Stomach (tissue), 9 donors: Measurements from ENCODE around the gene CCDC174. TPM values are rescaled to one million over a fixed set of nuclear protein-coding genes. Genes with fewer than 3 reads are reported as not detected.

Experiments used
- DNase-seq, 2 donors: peaks; one replicate each; pipeline versions ENCODE4 v3.0.0 to v3.0.0-alpha.2; 2013 to 2019
- H3K27ac ChIP-seq, 5 donors: fragments of 200-600 bp in 4 of 5; sonication (generic) in 4 of 5; one replicate each; pipeline ENCODE4 v1.5.1; 2013 to 2019; ENCODE audit warnings: mild to moderate bottlenecking in 1 of 5, moderate library complexity in 1 of 5
- H3K27me3 ChIP-seq, 3 donors: fragments of 200-600 bp; sonication (generic); one replicate each; pipeline ENCODE4 v1.5.1; 2017 to 2019; ENCODE audit warnings: mixed run types in 1 of 3
- H3K36me3 ChIP-seq, 4 donors: fragments of 200-600 bp; sonication (generic); 1 replicate in 3 of 4; 2 replicates in 1 of 4; pipeline ENCODE4 v1.5.1; 2016 to 2019
- H3K4me1 ChIP-seq, 4 donors: fragments of 200-600 bp; sonication (generic); one replicate each; pipeline ENCODE4 v1.5.1; 2016 to 2019
- H3K4me3 ChIP-seq, 4 donors: fragments of 200-600 bp; sonication (generic) in 3 of 4; one replicate each; pipeline ENCODE4 v1.5.1; 2016 to 2019; ENCODE audit warnings: mild to moderate bottlenecking in 1 of 4
- H3K9me3 ChIP-seq, 4 donors: fragments of 200-600 bp; sonication (generic); one replicate each; pipeline ENCODE4 v1.5.1; 2016 to 2019
- CTCF ChIP-seq, 7 experiments: fragments of 450-650 bp in 4 of 7; fragments of 200-600 bp in 3 of 7; sonication (generic) in 3 of 7; IDR thresholded peaks; one replicate each; pipeline ENCODE4 v1.5.1; 2016 to 2019; ENCODE audit warnings: antibody characterized with exemption in 7 of 7, control low read depth in 2 of 7, mild to moderate bottlenecking in 1 of 7
- EP300 ChIP-seq: sonication (generic); formaldehyde crosslinking; IDR thresholded peaks from one replicate; pipeline ENCODE4 v1.6.1; 2017; ENCODE audit warnings: antibody characterized with exemption
- POLR2A ChIP-seq, 4 donors: fragments of 450-650 bp; IDR thresholded peaks; one replicate each; pipeline ENCODE4 v1.6.1; 2016; ENCODE audit warnings: antibody characterized with exemption in 4 of 4, control low read depth in 2 of 4, mild to moderate bottlenecking in 1 of 4, moderate library complexity in 1 of 4
- POLR2AphosphoS5 ChIP-seq, 3 donors: sonication (generic); formaldehyde crosslinking; IDR thresholded peaks; one replicate each; pipeline ENCODE4 v1.6.1; 2016; ENCODE audit warnings: antibody characterized with exemption in 3 of 3
- WGBS, 5 donors: extraction: QIAGEN DNeasy Blood & Tissue Kit in 3 of 5; methylation state at CpG; one replicate each; pipeline versions ENCODE4 v1.1.5 to v1.1.7; 2013 to 2018; 5-methylcytosine and 5-hydroxymethylcytosine counted together
- intact Hi-C: fragments of 100-400 bp; cut with DNase I; formaldehyde crosslinking; loops from one replicate; pipeline ENCODE4 v1.15.1; 2023; ENCODE audit warnings: low total_unique reads
- polyA plus RNA-seq, 3 donors: library from polyadenylated mRNA; stranded (reverse); fragments of 200-250 nt; gene quantifications; one replicate each; pipeline ENCODE4 v1.2.3, GENCODE V29; 2013
- total RNA-seq, 5 donors: library from RNA; depleted of rRNA; stranded (reverse); fragments of >200 nt; gene quantifications; one replicate each; pipeline versions ENCODE4 v1.1.0 to v1.2.3, GENCODE V29; 2014 to 2016
- donor health status: healthy with polysubstance abuse.
- donor health status: Bipolar disorder and iron deficiency.
- donor health status: healthy.

The CCDC174 gene
- total and polyA plus RNA-seq, 8 donors = 8.5 to 44.0 (median 19.2) TPM

GRCh38 chr3:14609941-14610340 lies 41.6 kb upstream of the CCDC174 start:
- Histone ChIP-seq H3K9me3 (no peaks in the 10 kb centered on the region), H3K4me3 (no peak overlapping the region), H3K27ac (no peak overlapping the region), H3K4me1 (peaks cover 0 to 18% (median 4%) of the 10 kb centered on the region in 4 donors), H3K27me3 (peaks cover 0 to 36% (median 0%) of the 10 kb centered on the region in 3 donors), H3K36me3 (no peaks in the 10 kb centered on the region)
- no peak for DNase-seq
- intact Hi-C loops = no loop called here
- TF ChIP-seq EP300 (no peak), POLR2AphosphoS5 (IDR thresholded peaks at IDR 0.05) (no peak)

- H3K27ac ChIP-seq = no peak overlapping the region
- DNase-seq = no peak
- intact Hi-C loops = no loop called here
- no peaks in the 10 kb centered on the region for H3K4me1 ChIP-seq
- no peak overlapping the region for H3K4me3 ChIP-seq
- peaks cover 0 to 16% (median 0%) of the 10 kb centered on the region in 3 donors for H3K27me3 ChIP-seq
- TF ChIP-seq CTCF (IDR thresholded peaks at IDR 0.05) (no peak), POLR2AphosphoS5 (IDR thresholded peaks at IDR 0.05) (no peak), POLR2A (IDR thresholded peaks at IDR 0.05) (no peak), EP300 (no peak)
- 50 to 80% (median 65%) methylated on average over 1 of the region's 1 CpG for WGBS, 5 donors
- H3K36me3 ChIP-seq = no peaks in the 10 kb centered on the region
- no peaks in the 10 kb centered on the region for H3K9me3 ChIP-seq
Measured at GRCh38 chr3:14614189-14614588, 37.4 kb upstream of the CCDC174 start.

- intact Hi-C loops = no loop called here
- Histone ChIP-seq H3K4me3 (no peak overlapping the region), H3K27ac (no peak overlapping the region), H3K27me3 (peaks cover 0 to 12% (median 0%) of the 10 kb centered on the region in 3 donors), H3K9me3 (no peaks in the 10 kb centered on the region), H3K4me1 (no peaks in the 10 kb centered on the region), H3K36me3 (no peaks in the 10 kb centered on the region)
- DNase-seq = no peak
- no peak for TF ChIP-seq CTCF (IDR thresholded peaks at IDR 0.05)
Measured at GRCh38 chr3:14614862-14615261, 36.7 kb upstream of the CCDC174 start.

- Histone ChIP-seq H3K4me3 (no peak overlapping the region), H3K27me3 (peaks cover 0 to 5% (median 0%) of the 10 kb centered on the region in 3 donors), H3K36me3 (no peaks in the 10 kb centered on the region), H3K9me3 (no peaks in the 10 kb centered on the region), H3K27ac (no peak overlapping the region), H3K4me1 (peaks cover 0 to 2% (median under 1%) of the 10 kb centered on the region in 4 donors)
- DNase-seq = no peak
- no peak for TF ChIP-seq EP300
- no peak for TF ChIP-seq POLR2A (IDR thresholded peaks at IDR 0.05)
- 70 to 81% (median 72%) methylated on average over 10 of the region's 10 CpGs for WGBS, 5 donors
- intact Hi-C loops = no loop called here
Measured at GRCh38 chr3:14616606-14617507, 34.7 kb upstream of the CCDC174 start.

- H3K27ac ChIP-seq = no peak overlapping the region
- DNase-seq = no peak
- peaks cover 0 to 9% (median 4%) of the 10 kb centered on the region in 4 donors for H3K4me1 ChIP-seq
- no peak for TF ChIP-seq EP300
- TF ChIP-seq POLR2A (IDR thresholded peaks at IDR 0.05) = no peak
- no peak for TF ChIP-seq POLR2AphosphoS5 (IDR thresholded peaks at IDR 0.05)
- TF ChIP-seq CTCF (IDR thresholded peaks at IDR 0.05) = no peak
- H3K36me3 ChIP-seq = no peaks in the 10 kb centered on the region
- no peaks in the 10 kb centered on the region for H3K9me3 ChIP-seq
- no peaks in the 10 kb centered on the region for H3K27me3 ChIP-seq
- intact Hi-C loops = no loop called here
- H3K4me3 ChIP-seq = no peak overlapping the region
- WGBS, 5 donors = 74 to 81% (median 80%) methylated on average over 6 of the region's 6 CpGs
Measured at GRCh38 chr3:14617508-14618023, 34.0 kb upstream of the CCDC174 start.
